GDM1 (cell line): Measurements from ENCODE around the gene CXCL9.
A peak's percentile ranks its signal among the peaks of the same experiment; 100 is the strongest.
"Not testable (repeated sequence)": the region's sequence is repeated elsewhere in the genome, so short reads cannot be mapped to it uniquely, and the experiment has no call there.

ENCODE experiments used
- DNase-seq: peaks from one replicate; lab custom pipeline; 2025; lab: John Stamatoyannopoulos, UW

The CXCL9 gene

DNA sequence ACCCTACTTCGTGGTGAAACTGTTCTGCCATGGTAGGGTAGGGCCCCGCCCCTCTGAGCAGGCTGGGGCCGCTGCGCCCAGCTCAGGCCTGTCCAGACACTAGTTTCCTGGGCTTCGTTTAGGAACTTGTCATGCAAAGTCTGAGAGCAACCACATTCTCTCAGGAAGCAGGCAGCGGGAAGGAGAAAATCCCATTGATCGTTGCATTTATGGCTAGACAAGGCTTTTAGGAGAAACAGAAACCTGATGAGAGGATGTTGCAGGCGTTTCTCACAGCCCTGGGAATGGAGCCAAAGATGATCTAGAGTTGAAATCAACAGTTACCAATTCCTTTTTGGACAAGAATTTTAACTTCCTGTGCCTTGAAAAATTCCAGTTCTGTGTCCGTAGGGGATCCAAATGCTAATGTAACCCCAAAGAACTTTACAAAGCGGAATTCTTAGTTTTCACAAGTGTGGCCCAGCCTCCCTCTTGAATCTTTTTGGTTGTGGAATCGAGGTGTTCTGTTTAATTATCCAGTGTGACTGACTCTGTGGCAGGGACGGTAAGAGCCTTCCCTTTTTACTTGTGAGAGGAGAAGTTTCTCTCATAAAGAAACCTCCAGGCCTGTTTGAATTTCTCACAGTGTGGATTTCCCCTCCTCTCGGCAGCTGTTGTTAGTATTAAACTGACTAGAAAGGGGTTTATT, 4.5 kb upstream of the CXCL9 start:
- DNase-seq = no peak

DNA sequence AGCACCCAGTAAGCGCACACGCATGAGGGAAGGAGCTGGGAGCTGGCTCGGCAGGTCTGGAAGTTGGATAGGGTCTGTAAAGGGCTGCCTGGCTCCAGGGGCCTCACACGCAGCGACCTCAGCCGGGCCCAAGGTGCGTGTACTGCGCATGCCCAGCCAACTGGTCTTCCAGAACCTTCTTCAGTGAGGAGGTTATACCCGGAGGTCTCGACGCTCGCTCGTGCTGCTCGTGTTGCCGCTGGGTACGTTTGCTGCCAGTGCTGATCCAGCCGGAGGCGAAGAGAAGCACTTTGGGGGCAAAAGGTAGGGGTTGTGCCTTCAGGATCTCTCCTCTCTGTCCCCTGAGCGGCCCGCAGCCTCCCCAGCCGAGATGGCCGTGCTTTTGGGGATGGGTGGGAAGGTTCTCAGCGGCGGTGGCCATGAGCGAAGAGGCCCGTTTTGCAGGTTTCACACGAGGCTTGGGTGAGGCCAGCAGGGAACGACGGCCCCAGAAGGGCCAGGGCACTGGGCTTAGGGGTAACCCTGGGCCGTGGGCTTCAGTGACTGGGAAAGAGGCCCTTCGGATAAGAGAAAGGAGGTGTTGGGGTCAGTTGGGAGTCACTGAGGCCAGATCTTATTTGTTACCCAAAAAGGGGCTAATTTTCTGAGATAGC, 3.8 kb upstream of the CXCL9 start:
- no peak for DNase-seq

- no peak for DNase-seq
Observed at GRCh38 chr4:76010576-76010975, 3.3 kb upstream of the CXCL9 start.

- no peak for DNase-seq
Observed at GRCh38 chr4:76009311-76009710, 2.0 kb upstream of the CXCL9 start.

DNA sequence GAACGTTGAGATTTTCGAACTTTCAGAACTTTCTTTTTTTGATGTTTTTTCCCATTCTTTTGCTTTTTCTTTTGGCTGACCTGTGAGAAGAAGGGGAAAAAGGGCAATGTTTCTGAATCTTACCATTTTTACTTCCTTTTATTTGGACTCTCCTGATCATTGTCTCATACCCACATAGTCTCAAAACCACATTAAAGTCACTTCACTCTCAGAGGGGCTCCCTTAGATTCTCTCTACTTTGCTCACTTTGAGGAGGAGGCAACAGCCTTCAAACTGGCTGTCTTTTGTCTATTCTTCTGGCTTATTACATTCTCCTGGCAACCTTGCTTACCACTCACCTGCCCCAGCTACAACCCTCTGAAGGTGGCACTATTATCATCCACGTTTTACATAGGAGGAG, 3.7 kb downstream of the CXCL9 start:
- DNase-seq = no peak

GRCh38 chr4:76003035-76003434, 4.3 kb downstream of the CXCL9 start:
- no peak for DNase-seq

DNA sequence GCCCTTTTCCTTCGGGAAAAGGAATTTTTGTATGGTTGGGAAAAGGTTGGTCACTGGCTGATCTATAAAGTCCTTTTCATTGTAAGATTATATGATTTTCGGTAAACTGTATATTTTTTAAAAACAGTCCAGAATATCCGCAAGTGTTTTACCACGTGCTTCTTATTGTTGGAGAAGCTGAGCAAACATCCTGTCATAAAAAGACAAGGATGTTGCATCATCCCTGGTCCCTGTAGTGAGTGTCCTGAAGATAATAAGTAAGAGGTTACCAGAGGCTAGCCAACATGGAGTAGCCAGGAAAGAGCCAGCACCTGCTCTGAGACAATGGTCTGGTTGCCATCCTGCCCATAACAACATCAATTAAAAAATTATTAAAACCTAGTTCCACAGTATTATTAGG, 5.1 kb downstream of the CXCL9 start:
- no peak for DNase-seq

DNA sequence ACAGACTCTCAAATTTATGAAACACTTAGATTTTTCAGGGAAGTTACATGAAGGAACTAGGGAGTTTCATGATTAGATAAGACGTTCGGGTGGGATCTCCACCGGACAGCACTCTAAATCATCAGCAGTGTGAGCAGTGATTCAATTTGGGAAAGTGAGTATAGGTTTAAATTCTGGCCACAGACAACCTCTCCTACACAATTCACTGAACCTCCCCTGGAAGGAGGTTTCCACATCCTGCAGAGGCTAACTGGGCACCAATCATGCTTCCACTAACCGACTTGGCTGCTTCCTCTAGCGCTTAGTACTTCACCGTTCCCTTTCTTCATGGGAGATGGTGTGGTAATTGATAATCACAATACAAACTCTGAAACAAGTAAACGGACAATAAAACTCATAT, 5.6 kb downstream of the CXCL9 start:
- no peak for DNase-seq

DNA sequence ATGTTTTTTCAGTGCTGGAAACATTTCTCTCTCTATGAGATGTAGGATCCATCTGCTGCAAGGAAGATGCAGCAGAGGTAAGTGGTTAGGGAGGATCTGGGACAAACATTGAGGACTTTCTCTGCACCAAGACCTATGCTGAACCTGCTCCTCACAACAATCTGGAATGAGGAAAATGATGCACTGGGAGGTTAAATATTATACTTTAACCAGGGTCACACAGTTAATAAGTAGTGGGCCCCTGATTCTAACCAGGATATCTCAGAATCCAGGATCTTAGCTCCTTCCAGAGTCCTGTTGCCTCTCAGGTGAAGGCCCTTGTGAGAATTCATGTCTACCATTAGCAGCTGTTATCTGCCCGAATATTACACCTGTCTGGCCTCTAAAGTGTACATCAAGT, 7.0 kb downstream of the CXCL9 start:
- DNase-seq = no peak

DNA sequence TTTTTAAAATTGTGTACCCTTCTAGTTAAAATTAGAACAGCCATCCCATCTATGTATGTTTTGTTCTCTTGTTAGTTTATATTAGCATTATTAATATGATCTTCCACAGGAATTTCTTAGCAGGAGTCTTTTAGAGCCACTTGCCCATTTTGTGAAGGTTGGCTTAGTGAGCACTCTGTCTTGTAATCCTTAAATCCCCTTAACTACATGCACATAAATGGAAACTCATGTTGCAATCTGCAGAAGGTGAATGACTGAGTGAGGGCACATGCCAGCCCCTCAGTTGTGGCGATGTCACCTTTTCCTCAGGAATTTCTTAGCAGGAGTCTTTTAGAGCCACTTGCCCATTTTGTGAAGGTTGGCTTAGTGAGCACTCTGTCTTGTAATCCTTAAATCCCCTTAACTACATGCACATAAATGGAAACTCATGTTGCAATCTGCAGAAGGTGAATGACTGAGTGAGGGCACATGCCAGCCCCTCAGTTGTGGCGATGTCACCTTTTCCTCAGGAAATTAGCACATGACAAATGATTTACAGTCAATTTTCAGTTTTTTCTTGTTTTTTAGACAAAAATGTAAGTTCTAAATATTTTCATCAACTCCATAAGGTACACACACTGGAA, 8.7 kb downstream of the CXCL9 start:
- not testable (repeated sequence) for DNase-seq

- DNase-seq = no peak
Observed at GRCh38 chr4:75997946-75998345, 9.4 kb downstream of the CXCL9 start.

DNA sequence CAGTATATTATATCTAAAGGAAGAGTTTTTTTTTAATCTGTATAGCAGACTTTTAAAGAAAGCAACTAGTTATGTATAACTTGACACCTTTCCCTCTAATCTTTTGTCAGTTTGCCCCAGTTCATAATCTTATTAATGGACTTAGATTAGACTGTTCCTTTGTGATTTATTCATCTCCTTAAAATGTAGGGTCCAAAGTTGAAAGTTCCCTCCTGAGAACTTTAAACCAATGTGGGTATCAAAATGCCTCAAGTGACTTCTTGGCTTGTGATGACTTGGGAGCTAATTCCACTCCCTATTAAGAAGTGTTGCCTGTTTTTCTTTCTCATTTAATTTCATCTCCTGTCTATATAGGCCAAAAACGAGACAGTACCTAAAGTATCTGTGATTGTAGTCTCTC, 10.2 kb downstream of the CXCL9 start:
- DNase-seq = no peak

- DNase-seq = peak; percentile 3
Observed at GRCh38 chr4:75995727-75996126, 11.6 kb downstream of the CXCL9 start.

GRCh38 chr4:75992462-75992861, 14.8 kb downstream of the CXCL9 start:
- DNase-seq = no peak

DNA sequence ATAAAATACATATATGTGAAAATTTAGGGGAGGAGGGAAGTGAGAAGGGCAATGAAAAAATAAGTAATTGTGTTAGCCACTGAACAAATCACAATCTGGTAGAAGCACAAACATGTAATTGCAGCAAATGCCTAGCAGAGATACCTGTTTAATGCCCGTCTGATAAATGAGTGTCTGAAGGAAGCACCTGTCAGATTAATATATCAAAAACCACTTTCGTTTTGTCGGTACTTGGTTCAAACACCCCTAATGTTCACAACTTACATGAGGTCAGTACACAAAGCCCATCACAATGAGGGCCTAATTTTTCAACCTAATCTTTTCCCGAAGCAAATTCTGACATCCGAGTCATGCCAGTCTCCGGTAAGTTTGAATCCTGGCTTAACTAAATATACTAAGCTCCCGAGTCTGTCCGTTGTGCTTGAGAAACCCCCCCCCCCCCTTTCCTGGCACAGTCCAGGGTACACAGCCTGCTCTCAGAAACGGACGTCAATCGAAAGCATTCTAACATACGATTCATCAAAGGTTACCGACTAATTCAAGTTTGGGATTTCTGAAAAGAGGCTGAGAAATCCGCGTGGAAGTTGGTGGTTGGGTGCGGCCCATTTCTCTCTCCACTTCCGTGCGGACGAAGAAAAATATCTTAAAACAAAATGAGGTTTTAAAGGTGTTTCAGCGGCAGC, 17.3 kb downstream of the CXCL9 start:
- no peak for DNase-seq

GRCh38 chr4:75985116-75985515, 22.2 kb downstream of the CXCL9 start:
- DNase-seq = no peak

DNA sequence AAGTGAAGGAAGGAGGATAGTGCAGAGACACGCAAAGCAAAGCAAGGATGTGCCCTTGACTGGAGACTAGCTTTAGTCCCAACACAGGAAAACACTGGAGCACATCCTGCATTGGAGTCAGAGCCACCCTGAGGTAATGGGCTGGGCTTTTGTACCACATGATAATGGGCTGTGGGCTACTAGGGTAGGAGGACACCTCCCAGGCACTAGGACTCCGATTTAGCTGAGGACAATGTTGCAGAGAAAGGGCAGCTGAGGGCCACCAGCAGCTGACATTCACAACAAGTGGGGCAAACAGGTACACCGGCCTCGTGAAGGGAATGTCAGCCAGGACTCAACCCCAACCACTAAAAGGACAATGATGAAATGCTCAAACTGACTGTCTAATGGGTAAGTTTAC, 26.7 kb downstream of the CXCL9 start:
- no peak for DNase-seq

- no peak for DNase-seq
Observed at GRCh38 chr4:75976177-75976576, 31.1 kb downstream of the CXCL9 start.

DNA sequence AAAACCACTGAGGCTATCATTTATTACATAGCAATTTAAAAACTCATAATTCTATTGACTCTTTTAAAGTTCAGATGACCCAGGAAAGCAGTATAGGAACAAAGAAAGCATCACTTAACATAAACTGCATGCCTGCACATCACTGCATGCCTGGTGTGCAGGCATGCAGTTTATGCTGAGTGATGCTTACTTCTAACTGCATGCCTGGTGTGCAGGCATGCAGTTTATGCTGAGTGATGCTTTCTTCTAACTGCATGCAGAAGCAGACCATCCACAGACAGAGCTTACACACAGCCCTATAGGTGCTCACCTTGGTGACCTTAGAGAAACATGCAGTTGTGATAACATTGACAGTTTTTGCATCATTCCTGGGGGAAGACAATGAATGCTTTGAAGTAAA, 33.5 kb downstream of the CXCL9 start:
- DNase-seq = no peak

GRCh38 chr4:75968084-75968483, 39.2 kb downstream of the CXCL9 start:
- DNase-seq = no peak

DNA sequence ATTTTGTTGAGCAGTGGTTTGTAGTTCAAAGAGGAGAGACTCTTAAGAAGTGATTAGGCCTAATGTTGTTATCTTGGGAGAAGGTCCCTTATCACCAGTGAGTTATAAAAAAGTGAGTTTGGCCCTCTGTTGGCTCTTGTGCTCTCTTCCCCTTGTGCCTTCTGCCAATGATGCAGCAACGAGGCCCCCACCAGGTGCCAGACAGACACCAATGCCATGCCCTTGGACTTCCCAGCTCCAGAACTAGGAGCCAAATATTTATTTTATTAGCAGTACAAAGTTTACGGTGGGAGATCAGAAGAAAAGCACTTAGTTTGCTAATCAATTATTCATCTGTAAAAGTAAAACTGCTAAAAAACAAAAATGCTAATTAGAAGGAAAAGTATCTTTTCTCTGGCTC, 43.8 kb downstream of the CXCL9 start:
- DNase-seq = no peak

GRCh38 chr4:75962072-75962471, 45.2 kb downstream of the CXCL9 start:
- not testable (repeated sequence) for DNase-seq

GRCh38 chr4:75958546-75958945, 48.8 kb downstream of the CXCL9 start:
- DNase-seq = not testable (repeated sequence)
